ENCODE data around the gene FASTKD1. TPM values are rescaled to one million over a fixed set of nuclear protein-coding genes. Genes with fewer than 3 reads are reported as not detected.
"Not testable (repeated sequence)": the region's sequence is repeated elsewhere in the genome, so short reads cannot be mapped to it uniquely, and the experiment has no call there.

The FASTKD1 gene, protein sequence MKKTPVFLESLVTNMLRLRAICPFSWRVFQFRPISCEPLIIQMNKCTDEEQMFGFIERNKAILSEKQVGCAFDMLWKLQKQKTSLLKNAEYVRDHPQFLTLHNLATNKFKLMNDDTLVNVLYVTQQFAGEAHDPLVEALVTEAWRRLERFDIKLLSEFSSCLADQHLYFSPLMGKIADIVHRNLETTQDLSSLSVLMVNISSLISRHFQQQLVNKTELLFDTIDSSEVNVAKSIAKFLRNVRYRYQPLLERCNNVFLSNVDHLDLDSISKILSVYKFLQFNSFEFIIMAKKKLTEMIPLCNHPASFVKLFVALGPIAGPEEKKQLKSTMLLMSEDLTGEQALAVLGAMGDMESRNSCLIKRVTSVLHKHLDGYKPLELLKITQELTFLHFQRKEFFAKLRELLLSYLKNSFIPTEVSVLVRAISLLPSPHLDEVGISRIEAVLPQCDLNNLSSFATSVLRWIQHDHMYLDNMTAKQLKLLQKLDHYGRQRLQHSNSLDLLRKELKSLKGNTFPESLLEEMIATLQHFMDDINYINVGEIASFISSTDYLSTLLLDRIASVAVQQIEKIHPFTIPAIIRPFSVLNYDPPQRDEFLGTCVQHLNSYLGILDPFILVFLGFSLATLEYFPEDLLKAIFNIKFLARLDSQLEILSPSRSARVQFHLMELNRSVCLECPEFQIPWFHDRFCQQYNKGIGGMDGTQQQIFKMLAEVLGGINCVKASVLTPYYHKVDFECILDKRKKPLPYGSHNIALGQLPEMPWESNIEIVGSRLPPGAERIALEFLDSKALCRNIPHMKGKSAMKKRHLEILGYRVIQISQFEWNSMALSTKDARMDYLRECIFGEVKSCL
- 11.6 TPM for total RNA-seq

- DNase-seq (ENCODE audit: low read depth in 2 of 3, low spot score in 2 of 3) = peak; percentile 68 to 90 (median 89)
Observed at GRCh38 chr2:169573160-169573973, at the start of gene FASTKD1. Gene FASTKD1, minus strand, starts transcription at chr2:169573865. Its CDS starts 1,836 bp downstream, at chr2:169572029.

DNA sequence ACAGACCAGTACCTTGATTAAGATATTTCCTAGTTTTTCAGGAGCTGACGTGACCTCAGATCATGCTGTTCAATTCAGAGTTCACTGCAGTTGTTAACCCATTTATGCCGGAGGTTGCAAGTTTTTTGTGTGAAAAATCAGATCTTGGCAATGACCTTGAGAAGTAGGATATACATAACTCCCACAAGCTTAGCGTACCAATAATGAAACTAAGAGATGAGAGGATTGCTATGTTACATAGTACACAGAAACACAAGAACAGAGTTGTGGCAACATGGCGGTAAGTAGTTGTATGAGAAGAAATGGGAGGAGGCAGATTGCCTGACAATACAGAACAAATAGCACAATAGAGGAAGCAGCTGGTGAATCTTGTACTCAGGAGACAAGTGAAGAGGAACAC is 49.6 kb upstream of the FASTKD1 start:
- DNase-seq (ENCODE audit: low read depth in 2 of 3, low spot score in 2 of 3) = peak in 1 of 3 donors; percentile 4

GRCh38 chr2:169620509-169620908 is 46.8 kb upstream of the FASTKD1 start:
- no peak for DNase-seq (ENCODE audit: low read depth in 2 of 3, low spot score in 2 of 3)

- no peak for DNase-seq (ENCODE audit: low read depth in 2 of 3, low spot score in 2 of 3)
Observed at GRCh38 chr2:169619946-169620345, 46.3 kb upstream of the FASTKD1 start.

DNA sequence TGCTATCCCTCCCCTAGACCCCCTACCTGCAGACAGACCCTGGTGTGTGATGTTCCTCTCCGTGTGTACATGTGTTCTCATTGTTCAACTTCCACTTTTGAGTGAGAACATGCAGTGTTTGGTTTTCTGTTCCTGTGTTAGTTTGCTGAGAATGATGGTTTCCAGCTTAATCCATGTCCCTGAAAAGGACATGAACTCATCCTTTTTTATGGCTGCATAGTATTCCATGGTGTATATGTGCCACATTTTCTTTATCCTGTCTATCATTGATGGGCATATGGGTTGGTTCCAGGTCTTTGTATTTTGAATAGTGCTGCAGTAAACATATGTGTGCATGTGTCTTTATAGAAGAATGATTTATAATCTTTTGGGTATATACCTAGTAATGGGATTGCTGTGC is 42.3 kb upstream of the FASTKD1 start:
- DNase-seq (ENCODE audit: low read depth in 2 of 3, low spot score in 2 of 3) = not testable (repeated sequence)

GRCh38 chr2:169613876-169614275 is 40.2 kb upstream of the FASTKD1 start:
- DNase-seq (ENCODE audit: low read depth in 2 of 3, low spot score in 2 of 3) = no peak

DNA sequence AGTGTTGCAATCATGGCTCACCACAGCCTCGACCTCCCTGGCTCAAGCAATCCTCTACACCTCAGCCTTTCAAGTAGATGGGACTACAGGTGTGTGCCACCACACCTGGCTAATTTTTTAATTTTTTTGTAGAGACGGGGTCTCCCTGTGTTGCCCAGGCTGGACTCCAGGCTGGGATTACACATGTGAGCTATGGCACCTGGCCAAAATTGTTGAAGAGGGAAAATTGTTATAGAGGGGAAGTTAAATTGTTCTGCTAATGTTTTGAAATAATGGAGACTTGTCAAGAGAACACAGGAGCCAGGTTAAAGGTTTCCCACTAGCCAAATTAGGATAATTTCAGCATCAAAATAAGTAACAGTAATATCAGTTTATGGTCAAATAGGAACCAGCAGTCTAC is 35.6 kb upstream of the FASTKD1 start:
- DNase-seq (ENCODE audit: low read depth in 2 of 3, low spot score in 2 of 3) = no peak

GRCh38 chr2:169599568-169599967 is 25.9 kb upstream of the FASTKD1 start:
- DNase-seq (ENCODE audit: low read depth in 2 of 3, low spot score in 2 of 3) = no peak

GRCh38 chr2:169598982-169599381 is 25.3 kb upstream of the FASTKD1 start:
- no peak for DNase-seq (ENCODE audit: low read depth in 2 of 3, low spot score in 2 of 3)

- DNase-seq (ENCODE audit: low read depth in 2 of 3, low spot score in 2 of 3) = not testable (repeated sequence)
Observed at GRCh38 chr2:169596546-169596945, 22.9 kb upstream of the FASTKD1 start.

DNA sequence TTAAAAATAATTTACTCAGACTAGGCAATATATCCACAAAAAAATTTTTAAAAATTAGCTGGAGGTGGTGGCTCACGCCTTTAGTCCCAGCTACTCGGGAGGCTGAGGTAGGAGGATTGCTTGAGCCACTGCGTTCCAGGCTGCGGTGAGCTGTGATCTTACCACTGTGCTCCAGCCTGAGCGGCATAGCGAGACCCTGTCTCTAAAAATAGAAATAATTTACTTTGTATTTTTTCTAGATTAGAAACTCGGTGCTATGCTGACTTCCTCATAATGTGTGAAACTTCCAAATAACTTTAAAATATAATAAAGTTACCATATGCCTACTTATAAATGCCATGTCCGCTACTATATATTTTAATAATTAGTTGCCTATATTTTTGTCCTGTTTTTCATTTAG is 17.1 kb upstream of the FASTKD1 start:
- DNase-seq (ENCODE audit: low read depth in 2 of 3, low spot score in 2 of 3) = no peak

DNA sequence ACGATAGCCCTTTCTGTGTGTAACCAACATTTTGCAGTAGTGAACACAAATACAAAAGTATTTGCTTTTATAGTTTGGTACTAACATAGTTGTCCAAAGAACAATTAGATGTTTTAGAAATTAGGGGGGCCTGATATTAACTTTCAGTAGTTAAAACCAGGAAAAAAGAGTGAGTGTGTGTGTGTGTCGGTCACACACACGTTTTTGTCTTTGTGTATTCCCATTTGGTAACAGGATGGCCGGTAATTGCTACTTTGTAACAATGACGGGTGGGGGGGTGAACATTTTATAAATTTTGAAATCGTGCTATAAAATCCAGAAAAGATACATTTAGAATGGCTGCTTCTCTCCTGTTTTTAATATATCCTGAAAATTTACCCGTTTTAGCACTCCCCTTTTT is 12.0 kb upstream of the FASTKD1 start:
- DNase-seq (ENCODE audit: low read depth in 2 of 3, low spot score in 2 of 3) = no peak

- peak; percentile 75 to 97 (median 95) for DNase-seq (ENCODE audit: low read depth in 2 of 3, low spot score in 2 of 3)
Observed at GRCh38 chr2:169584005-169584877, 10.6 kb upstream of the FASTKD1 start, which contains the start of gene PPIG. Gene PPIG, plus strand, starts transcription at chr2:169584351. Its CDS starts 19,691 bp downstream, at chr2:169604042.

DNA sequence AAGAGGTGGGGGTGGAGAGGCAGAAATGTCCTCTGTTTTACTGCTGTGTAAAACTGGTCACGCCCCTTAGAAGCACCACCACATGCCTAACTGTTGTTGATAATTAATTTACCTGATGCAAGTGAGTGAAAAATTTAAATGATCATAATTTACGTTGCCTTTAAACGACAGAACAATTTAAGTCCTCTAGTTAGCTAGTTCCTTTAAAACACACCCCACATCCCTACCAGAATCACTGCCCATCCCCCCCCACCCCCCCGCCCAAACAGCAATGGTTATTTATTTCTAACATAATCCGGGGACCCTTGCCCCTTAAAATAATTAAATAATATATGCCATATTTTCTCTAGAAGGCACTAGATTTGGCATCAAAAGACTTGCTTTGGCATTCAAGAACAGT is 9.9 kb upstream of the FASTKD1 start:
- DNase-seq (ENCODE audit: low read depth in 2 of 3, low spot score in 2 of 3) = no peak

GRCh38 chr2:169582552-169583266 is 9.0 kb upstream of the FASTKD1 start:
- DNase-seq (ENCODE audit: low read depth in 2 of 3, low spot score in 2 of 3) = not testable (repeated sequence)

GRCh38 chr2:169579044-169579443 is 5.4 kb upstream of the FASTKD1 start:
- DNase-seq (ENCODE audit: low read depth in 2 of 3, low spot score in 2 of 3) = no peak

DNA sequence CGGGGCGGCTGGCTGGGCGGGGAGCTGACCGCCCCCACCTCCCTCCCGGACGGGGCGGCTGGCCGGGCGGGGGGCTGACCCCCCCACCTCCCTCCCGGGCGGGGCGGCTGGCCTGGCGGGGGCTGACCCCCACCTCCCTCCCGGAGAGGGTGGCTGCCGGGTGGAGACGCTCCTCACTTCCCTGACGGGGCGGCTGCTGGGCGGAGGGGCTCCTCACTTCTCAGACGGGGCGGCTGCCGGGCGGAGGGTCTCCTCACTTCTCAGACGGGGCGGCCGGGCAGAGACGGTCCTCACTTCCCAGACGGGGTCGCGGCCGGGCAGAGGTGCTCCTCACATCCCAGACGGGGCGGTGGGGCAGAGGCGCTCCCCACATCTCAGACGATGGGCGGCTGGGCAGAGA is 1.6 kb upstream of the FASTKD1 start:
- DNase-seq (ENCODE audit: low read depth in 2 of 3, low spot score in 2 of 3) = not testable (repeated sequence)

DNA sequence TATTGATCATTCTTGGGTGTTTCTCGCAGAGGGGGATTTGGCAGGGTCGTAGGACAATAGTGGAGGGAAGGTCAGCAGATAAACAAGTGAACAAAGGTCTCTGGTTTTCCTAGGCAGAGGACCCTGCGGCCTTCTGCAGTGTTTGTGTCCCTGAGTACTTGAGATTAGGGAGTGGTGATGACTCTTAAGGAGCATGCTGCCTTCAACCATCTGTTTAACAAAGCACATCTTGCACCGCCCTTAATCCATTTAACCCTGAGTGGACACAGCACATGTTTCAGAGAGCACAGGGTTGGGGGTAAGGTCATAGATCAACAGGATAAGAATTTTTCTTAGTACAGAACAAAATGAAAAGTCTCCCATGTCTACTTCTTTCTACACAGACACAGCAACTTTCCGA is 874 bp upstream of the FASTKD1 start:
- DNase-seq (ENCODE audit: low read depth in 2 of 3, low spot score in 2 of 3) = not testable (repeated sequence)

- no peak for DNase-seq (ENCODE audit: low read depth in 2 of 3, low spot score in 2 of 3)
Observed at GRCh38 chr2:169573974-169574299, 272 bp upstream of the FASTKD1 start.

All from hematopoietic multipotent progenitor cell (in vitro differentiated cells).